ENCODE measurements around the gene SMPDL3A.

DNA sequence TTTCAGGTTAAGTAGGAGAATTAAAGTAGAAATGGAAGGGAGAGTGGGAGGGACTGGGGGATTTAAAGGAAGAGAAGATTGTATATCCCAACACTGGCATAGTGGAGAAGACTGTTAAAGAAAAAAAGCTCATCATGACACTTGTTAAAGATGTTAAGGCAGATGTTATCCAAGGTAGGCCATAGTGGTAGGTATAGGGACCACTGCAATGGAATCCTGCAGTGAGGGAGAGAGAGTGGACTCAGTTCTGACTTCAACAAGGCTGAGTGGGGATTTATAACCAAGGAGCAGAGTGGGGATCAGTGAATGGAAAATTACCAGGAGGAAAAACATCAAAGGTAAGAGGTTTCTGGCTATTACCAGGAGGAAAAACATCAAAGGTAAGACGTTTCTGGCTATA, 21.1 kb downstream of the SMPDL3A start:
- TF ChIP-seq, protein P1, sequence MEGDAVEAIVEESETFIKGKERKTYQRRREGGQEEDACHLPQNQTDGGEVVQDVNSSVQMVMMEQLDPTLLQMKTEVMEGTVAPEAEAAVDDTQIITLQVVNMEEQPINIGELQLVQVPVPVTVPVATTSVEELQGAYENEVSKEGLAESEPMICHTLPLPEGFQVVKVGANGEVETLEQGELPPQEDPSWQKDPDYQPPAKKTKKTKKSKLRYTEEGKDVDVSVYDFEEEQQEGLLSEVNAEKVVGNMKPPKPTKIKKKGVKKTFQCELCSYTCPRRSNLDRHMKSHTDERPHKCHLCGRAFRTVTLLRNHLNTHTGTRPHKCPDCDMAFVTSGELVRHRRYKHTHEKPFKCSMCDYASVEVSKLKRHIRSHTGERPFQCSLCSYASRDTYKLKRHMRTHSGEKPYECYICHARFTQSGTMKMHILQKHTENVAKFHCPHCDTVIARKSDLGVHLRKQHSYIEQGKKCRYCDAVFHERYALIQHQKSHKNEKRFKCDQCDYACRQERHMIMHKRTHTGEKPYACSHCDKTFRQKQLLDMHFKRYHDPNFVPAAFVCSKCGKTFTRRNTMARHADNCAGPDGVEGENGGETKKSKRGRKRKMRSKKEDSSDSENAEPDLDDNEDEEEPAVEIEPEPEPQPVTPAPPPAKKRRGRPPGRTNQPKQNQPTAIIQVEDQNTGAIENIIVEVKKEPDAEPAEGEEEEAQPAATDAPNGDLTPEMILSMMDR (IDR thresholded peaks at IDR 0.05) = no peak
- TF ChIP-seq POLR2A (IDR thresholded peaks at IDR 0.05) (no peak), EP300 (IDR thresholded peaks at IDR 0.05) (no peak)

All from ovary (tissue), 3 donors.